GM03348 (cell line): Measurements from ENCODE around the gene NRG3.
"Not testable (repeated sequence)": the region's sequence is repeated elsewhere in the genome, so short reads cannot be mapped to it uniquely, and the experiment has no call there.

Experiments used
- DNase-seq: peaks from one replicate; pipeline ENCODE4 v3.0.0; 2012; ENCODE audit warnings: low spot score

The NRG3 gene

DNA sequence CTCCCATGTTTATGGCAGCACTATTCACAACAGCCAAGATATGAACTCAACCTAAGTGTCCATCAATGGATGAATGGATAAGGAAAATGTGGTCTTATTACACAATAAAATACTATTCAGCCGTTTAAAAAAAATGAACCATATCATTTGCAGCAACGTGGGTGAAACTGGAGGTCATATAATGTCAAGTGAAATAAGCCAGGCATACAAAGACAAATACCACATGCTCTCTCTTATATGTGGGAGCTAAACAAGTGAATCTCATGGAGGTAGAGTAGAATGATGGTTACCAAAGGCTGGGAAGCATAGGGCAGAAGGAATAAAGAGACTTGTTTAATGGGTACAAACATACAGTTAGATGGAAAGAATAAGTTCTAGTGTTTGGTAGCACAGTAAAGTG, 699.1 kb downstream of the NRG3 start:
- DNase-seq: no peak

DNA sequence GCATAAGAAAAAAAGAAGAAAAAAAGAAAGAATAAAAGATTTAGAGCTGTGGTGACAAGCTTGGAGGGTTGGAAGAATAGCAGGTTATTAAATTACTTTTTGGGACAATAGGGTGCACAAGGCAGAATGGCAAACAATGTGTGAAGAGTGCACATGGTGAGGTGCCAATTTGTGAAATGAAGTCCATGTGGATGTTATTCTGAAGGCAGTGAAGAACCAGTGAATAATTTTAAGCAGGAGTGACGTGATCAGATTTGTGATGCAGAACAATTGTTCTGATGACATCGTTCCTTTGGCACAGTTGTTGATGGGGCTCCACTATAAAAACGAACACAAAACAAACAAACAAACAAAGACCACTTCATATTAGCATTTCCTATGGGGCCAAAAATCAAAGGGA, 700.3 kb downstream of the NRG3 start:
- no peak for DNase-seq

DNA sequence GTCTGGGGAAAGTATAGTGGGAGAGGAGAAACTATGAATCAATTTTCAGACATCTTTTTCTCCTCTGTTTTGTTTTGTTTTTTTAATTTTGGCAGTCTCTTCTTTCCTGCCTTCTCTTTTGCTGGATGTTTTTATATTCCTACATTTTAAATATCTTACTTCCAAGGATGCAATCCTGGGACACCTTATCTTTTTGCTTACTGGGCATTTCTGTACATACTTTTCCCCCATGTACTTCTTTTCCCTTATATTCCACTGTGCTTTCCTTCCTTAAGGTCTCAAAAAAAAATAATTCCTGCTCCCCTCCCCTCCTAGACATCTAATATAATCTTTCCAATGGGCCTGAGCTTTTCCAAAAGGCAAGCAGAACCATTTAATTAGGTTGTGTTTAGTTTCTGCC, 701.1 kb downstream of the NRG3 start:
- no peak for DNase-seq

DNA sequence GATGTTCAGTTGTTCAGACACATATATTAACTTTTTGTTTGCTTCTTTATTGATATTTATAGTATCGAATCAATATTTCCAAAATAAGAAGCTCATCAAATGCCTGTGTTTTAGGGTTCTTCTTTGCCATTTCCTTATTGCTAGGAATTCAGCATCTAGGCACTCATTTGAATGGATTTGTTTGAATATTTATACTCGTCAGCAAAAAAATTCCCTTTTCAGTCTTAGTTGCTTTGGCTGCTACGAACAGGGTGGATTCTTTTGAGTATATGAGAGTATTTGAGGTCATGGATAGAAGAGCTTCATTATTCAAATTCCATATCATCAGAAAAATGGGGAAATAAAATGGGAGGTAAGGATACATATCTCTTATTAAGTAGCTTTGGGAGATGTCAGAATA, 706.9 kb downstream of the NRG3 start:
- DNase-seq: no peak

- DNase-seq: no peak
Measured at GRCh38 chr10:82591421-82591820, 716.4 kb downstream of the NRG3 start.

DNA sequence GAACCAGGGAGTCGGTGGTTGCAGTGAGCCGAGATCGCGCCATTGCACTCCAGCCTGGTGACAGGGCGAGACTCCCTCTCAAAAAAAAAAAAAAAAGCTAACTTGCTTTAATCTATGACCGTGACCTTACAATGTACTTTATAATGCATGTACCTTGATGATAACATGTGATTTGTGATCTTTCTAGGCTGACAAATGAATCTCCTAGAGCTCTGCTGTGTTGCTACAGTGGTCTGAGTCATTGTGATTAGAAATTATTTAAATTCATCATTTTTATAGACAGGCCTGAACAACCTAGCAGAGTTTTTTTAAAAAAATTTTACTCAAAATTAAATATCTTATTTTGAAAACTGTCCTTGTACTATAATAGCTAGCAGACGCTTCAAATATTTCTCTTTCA, 722.8 kb downstream of the NRG3 start:
- DNase-seq: no peak

- DNase-seq: no peak
Measured at GRCh38 chr10:82609845-82610244, 734.9 kb downstream of the NRG3 start.

GRCh38 chr10:82618007-82618406, 743.0 kb downstream of the NRG3 start:
- no peak for DNase-seq

DNA sequence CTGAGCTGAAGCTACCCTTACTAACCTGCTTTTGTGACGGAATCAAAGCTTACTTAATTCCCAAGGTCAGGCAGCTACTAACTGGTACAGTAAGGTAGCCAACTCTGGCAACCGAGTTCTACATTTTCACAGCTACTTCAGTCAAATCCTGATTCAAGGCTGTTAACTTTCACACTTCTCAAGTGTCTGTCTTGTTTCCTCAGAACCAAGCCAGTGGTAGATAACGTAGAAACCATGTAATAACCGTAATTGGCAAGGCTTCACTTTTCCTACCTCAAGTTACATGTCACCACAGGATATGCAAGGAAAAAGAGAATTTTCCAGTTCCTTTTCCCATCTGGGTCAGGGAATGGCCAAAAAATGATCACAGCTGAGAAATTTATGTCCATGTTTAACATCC, 746.7 kb downstream of the NRG3 start:
- no peak for DNase-seq

GRCh38 chr10:82622479-82622878, 747.5 kb downstream of the NRG3 start:
- DNase-seq: no peak

GRCh38 chr10:82625512-82626189, 750.7 kb downstream of the NRG3 start:
- no peak for DNase-seq

GRCh38 chr10:82628373-82628772, 753.4 kb downstream of the NRG3 start:
- no peak for DNase-seq

DNA sequence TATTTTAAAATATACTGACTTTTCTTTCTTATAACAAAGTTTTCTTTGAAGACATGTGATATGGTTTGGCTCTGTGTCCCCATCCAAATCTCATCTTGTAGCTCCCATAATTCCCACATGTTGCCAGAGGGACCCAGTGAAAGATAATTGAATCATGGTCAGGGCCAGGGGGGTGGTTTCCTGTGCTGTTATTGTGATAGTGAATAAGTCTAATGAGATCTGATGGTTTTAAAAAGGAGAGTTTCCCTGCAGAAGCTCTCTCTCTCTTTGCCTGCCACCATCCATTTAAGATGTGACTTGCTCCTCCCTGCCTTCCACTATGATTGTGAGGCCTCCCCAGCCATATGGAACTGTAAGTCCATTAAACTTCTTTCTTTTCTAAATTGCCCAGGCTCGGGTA, 768.1 kb downstream of the NRG3 start:
- DNase-seq: no peak

- DNase-seq: no peak
Measured at GRCh38 chr10:82643601-82644000, 768.6 kb downstream of the NRG3 start.

GRCh38 chr10:82645221-82645620, 770.2 kb downstream of the NRG3 start:
- no peak for DNase-seq

DNA sequence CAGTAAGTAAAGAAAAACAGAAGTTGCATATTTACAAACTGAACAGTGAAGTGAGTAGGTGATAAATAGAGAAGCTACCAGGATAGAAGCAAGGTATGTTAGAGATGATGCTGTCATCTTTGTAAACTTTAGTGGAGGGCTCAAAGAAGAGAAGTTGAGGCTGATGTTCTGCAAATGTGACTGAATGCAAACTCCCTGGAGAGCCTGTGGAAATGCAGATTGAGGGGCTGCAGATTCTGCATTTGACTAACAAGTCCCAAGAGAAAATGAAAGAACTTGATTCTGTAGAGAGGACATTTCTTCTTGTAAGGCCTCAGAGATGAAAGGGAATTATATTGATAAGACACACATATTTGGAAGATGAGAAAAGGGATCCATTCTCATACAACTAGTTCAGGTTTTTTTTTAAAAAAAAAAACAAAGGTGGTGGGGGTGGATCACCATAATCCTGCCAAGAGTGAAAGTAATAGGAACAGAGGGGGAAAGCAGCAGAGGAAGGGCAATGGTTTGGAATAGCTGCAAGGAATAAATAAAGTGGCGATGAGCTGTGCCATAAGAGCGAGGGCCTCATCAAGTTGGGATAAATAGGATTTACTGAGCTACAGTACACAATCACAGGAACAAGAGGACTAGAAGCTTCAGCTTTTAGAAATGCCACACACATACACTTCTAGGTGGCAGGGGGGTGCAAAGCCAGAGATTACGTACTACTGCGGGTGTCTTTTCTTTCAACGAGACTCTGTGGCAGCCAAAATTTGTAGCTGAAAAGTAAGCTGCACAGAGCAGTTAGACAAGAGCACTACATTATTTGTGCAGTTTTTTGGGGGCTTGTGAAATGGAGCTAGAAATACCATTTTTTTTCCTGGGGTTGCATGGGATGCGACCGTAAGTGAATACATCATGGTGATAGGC, 778.5 kb downstream of the NRG3 start:
- no peak for DNase-seq

- DNase-seq: no peak
Measured at GRCh38 chr10:82660205-82660604, 785.2 kb downstream of the NRG3 start.

DNA sequence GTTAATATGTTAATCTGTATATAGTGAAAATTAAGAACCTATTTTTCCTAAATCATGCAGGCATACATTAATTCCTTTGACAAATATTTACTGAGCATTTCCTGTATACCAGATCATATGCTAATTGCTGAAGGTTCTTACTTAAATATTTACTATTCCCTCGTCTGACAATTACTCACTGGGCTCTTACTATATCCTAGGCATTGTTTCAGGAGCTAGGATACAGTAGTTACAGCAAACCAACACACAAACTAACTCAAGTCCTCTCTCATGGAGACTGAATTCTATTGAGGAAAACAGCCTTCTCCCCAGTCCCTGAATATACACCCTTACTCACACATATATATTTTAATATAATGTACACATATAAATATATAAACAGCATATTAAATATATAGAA, 786.0 kb downstream of the NRG3 start:
- DNase-seq: no peak

- no peak for DNase-seq
Measured at GRCh38 chr10:82661701-82662100, 786.7 kb downstream of the NRG3 start.

- DNase-seq: no peak
Measured at GRCh38 chr10:82668221-82668895, 793.4 kb downstream of the NRG3 start.

DNA sequence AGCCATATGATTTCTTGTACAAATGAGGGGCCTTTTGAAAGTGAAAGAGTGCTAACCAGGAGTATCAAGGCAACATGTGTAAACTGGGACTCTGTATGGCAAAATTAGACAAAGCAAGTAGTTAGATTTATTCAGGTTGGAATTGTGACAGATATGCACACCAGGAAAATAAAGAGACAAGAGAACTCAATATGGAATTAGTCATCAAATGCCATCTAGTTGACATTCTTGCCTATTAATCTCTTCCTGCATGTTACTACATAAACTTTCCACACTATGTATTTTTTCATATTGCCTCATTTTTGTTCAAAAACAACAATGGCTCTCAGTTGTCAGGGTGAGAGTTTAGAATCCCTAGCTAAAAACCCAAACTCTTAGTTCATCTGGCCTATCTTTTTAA, 799.0 kb downstream of the NRG3 start:
- no peak for DNase-seq

DNA sequence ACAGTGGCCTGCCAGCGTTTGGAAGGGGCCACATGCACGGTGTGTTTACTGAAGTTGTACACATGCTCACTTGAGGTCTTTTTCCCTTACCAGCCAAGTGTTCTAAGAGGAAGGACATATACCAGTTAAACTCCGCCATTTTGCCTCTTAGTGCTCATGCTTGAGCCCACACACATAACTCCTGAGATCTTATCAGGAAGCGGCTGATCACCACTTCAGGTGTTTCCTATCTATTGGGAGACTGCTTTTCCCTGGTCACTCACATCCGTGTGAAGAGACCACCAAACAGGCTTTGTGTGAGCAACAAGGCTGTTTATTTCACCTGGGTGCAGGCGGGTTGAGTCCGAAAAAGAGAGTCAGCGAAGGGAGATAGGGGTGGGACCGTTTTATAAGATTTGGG, 802.9 kb downstream of the NRG3 start:
- not testable (repeated sequence) for DNase-seq

- DNase-seq: not testable (repeated sequence)
Measured at GRCh38 chr10:82678451-82678850, 803.5 kb downstream of the NRG3 start.
